Left lung (tissue), 10 donors: ENCODE data around the gene ROBO1. TPM values are rescaled to one million over a fixed set of nuclear protein-coding genes. Genes with fewer than 3 reads are reported as not detected.

ENCODE experiments used
- ATAC-seq: fragments of 200-7000 bp; cut with Tn5 transposase; one replicate; pipeline ENCODE4 v1.9.1; 2020; ENCODE audit warnings: moderate library complexity
- DNase-seq, 4 donors: peaks; one replicate each; pipeline ENCODE4 v3.0.0-alpha.2; 2013 to 2020
- H3K27ac ChIP-seq, 2 donors: fragments of 200-600 bp; sonication (generic) in 1 of 2; one replicate each; pipeline versions ENCODE4 v1.5.0 to v1.8.0; 2020 to 2021
- H3K27me3 ChIP-seq, 2 donors: fragments of 200-600 bp; sonication (generic) in 1 of 2; one replicate each; pipeline versions ENCODE4 v1.5.0 to v1.8.0; 2020 to 2021
- H3K36me3 ChIP-seq, 2 donors: fragments of 200-600 bp; sonication (generic) in 1 of 2; one replicate each; pipeline versions ENCODE4 v1.5.0 to v1.8.0; 2020 to 2021
- H3K4me1 ChIP-seq, 2 donors: fragments of 200-600 bp; one replicate each; pipeline ENCODE4 v1.8.0; 2021
- H3K4me3 ChIP-seq, 2 donors: fragments of 200-600 bp; sonication (generic) in 1 of 2; one replicate each; pipeline versions ENCODE4 v1.5.0 to v1.8.0; 2020 to 2021; ENCODE audit warnings: mild to moderate bottlenecking in 1 of 2
- H3K9me3 ChIP-seq, 2 donors: fragments of 200-600 bp; sonication (generic) in 1 of 2; one replicate each; pipeline versions ENCODE4 v1.5.0 to v1.8.0; 2020 to 2021
- intact Hi-C, 2 donors: fragments of 100-400 bp; cut with DNase I; formaldehyde crosslinking; loops; one replicate each; pipeline versions ENCODE4 v1.11.2 to v1.14.2; 2022
- polyA plus RNA-seq, 6 donors: library from polyadenylated mRNA; unstranded; fragments of 120-200 nt; gene quantifications; one replicate each; pipeline ENCODE4 v1.2.1, GENCODE V29; 2013; ENCODE audit not compliant: insufficient read length in 6 of 6
- total RNA-seq, 2 donors: library from RNA; stranded (reverse); fragmentation: NEBNext Ultra II Directional; extraction: Animal tissue kit (Norgen Biotek cat#: 25700); gene quantifications; one replicate each; pipeline ENCODE4 v1.2.1, GENCODE V29; 2021
- TF ChIP-seq, protein P1 (sequence below), 2 donors: fragments of 200-600 bp; sonication (generic) in 1 of 2; IDR thresholded peaks; one replicate each; pipeline versions ENCODE4 v1.5.0 to v1.8.0; 2021; ENCODE audit warnings: antibody characterized with exemption in 2 of 2
- donor health status: DM: no; HTN: yes; CAD: no.
- donor health status: DM: no; HTN: no; CAD: no.

The ROBO1 gene
- total and polyA plus RNA-seq, 8 donors: 20.3 to 134 (median 102) TPM

DNA sequence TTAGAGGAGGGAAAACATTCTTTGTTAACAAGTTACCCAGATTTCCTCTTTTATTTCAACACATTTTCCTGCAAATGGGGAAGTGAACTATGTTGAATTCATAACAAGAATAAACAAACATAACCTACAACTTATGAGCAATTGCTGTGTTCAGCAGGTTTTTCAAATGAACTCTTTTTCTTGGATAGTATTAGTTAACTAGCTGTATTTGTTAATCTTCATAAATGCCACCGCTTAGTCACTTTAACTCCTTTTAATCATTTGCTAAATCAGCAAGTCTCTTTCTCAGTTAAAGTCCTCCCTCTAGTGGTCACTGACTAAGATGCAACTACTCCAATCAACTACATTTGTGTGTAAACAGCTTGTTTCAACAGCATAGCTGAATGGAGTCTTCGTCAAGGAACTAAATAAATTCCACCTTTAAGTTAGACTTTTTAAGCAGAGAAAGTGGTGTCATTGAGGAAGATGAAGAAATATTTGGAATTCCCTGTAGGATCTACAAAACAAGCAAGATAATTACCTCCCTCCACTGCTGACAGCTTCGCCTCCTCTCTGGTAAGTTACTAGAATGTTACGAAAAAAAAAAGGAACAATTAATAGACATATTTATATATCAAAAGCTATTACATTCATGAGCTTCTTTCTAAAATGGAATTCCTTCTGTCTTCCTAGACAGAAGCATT, 1122.0 kb downstream of the ROBO1 start:
- ATAC-seq (peak; percentile 94), DNase-seq (peak in 2 of 4 donors; percentile 70 to 80)
- Histone ChIP-seq H3K27ac (no peak overlapping the region), H3K4me3 (no peak overlapping the region), H3K9me3 (no peaks in the 10 kb centered on the region), H3K36me3 (no peaks in the 10 kb centered on the region), H3K4me1 (peaks cover 0 to 7% of the 10 kb centered on the region in 2 donors), H3K27me3 (no peaks in the 10 kb centered on the region)
- intact Hi-C loops: no loop called here
- TF ChIP-seq, protein P1, sequence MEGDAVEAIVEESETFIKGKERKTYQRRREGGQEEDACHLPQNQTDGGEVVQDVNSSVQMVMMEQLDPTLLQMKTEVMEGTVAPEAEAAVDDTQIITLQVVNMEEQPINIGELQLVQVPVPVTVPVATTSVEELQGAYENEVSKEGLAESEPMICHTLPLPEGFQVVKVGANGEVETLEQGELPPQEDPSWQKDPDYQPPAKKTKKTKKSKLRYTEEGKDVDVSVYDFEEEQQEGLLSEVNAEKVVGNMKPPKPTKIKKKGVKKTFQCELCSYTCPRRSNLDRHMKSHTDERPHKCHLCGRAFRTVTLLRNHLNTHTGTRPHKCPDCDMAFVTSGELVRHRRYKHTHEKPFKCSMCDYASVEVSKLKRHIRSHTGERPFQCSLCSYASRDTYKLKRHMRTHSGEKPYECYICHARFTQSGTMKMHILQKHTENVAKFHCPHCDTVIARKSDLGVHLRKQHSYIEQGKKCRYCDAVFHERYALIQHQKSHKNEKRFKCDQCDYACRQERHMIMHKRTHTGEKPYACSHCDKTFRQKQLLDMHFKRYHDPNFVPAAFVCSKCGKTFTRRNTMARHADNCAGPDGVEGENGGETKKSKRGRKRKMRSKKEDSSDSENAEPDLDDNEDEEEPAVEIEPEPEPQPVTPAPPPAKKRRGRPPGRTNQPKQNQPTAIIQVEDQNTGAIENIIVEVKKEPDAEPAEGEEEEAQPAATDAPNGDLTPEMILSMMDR (IDR thresholded peaks at IDR 0.05): peak; percentile 73 to 88

DNA sequence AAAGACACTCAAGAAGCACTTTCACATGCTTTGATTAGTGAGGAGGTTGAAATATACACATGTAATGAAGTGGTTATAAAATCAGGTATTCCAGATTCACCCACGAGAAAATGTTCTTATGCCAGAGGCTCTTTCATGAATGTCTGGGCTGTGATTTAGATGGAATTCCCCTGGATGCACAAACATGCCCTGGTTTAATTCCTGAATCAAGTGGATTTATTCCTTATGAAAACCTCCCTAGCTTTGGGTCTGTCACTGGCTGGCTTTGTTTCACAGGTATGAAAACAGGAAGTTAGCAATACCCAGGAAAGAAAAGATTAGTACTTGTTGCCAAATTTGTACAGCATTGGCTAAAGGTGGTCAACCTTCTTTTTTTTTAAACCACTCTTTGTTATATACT, 1123.0 kb downstream of the ROBO1 start:
- H3K9me3 ChIP-seq: no peaks in the 10 kb centered on the region
- H3K4me3 ChIP-seq: no peak overlapping the region
- no peaks in the 10 kb centered on the region for H3K27me3 ChIP-seq
- H3K27ac ChIP-seq: no peak overlapping the region
- peaks cover 0 to 7% of the 10 kb centered on the region in 2 donors for H3K4me1 ChIP-seq
- intact Hi-C loops: no loop called here
- ATAC-seq (peak; percentile 48), DNase-seq (no peak)
- TF ChIP-seq, protein P1 (IDR thresholded peaks at IDR 0.05): no peak
- no peaks in the 10 kb centered on the region for H3K36me3 ChIP-seq

DNA sequence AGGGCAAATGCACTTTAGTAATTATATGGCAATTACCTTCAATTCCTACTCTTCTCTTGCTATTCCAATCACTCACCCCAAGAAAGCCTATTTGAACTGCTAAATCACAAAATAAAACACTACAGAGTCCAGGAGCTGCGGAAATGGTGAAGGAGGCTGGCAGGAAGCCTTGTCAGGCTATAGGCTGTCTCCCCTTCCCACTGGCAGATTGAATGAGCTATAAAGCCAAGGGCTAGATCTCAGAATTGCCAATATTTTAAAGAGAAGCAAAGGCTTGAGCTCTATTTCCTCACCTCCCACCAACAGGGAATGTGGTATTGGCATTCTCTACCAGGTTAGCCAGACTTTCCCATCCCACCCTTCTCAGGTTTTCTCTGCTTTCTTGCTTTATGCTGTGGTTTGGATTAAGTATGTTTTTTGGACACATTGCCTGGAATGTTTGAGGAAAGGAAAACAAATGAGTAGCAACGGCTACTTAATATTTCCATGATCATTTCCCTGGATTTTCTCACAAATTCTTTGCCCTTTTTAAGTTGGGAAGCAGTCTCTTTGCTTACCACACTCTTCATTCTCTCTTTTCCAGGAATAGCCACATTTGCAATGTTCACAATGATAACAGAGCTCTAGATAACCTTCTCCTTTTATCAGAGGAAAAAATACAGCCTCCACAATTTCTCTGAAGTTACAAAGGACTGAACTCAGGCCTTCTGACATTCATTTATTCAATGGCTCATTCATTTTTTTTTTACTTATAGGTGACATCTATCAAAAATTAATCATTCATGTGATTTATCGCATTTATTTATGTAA, 1125.4 kb downstream of the ROBO1 start:
- peaks cover 0 to 7% of the 10 kb centered on the region in 2 donors for H3K4me1 ChIP-seq
- no peak for ATAC-seq
- H3K9me3 ChIP-seq: no peaks in the 10 kb centered on the region
- TF ChIP-seq, protein P1 (IDR thresholded peaks at IDR 0.05): no peak
- H3K36me3 ChIP-seq: no peaks in the 10 kb centered on the region
- H3K27ac ChIP-seq: no peak overlapping the region
- DNase-seq: no peak
- no peaks in the 10 kb centered on the region for H3K27me3 ChIP-seq
- no peak overlapping the region for H3K4me3 ChIP-seq
- intact Hi-C loops: no loop called here

DNA sequence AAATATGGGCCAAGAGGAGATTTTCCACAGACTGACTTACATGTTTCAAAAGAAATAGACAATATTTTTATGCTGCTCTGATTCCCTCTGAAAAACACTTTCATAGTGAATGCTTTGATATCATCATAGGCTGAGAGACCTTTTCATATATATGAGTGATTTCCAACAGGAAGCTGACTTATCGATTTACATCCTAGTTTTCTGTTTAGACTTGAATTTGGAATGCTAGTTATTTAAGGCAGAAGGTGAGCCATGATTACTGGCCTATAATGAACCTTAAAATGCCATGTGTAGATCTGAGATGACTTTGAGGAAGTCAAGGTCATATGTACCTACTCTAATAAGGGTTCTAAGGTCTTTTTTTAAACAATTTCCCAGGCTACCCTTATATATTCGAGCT, 1126.1 kb downstream of the ROBO1 start:
- DNase-seq (no peak), ATAC-seq (no peak)
- H3K4me3 ChIP-seq: no peak overlapping the region
- H3K27me3 ChIP-seq: no peaks in the 10 kb centered on the region
- H3K9me3 ChIP-seq: no peaks in the 10 kb centered on the region
- intact Hi-C loops: no loop called here
- peaks cover 0 to 7% of the 10 kb centered on the region in 2 donors for H3K4me1 ChIP-seq
- H3K36me3 ChIP-seq: no peaks in the 10 kb centered on the region
- TF ChIP-seq, protein P1 (IDR thresholded peaks at IDR 0.05): no peak
- H3K27ac ChIP-seq: no peak overlapping the region

GRCh38 chr3:78634316-78634715, 1133.5 kb downstream of the ROBO1 start:
- no peak overlapping the region for H3K27ac ChIP-seq
- H3K27me3 ChIP-seq: no peaks in the 10 kb centered on the region
- intact Hi-C loops: no loop called here
- H3K9me3 ChIP-seq: no peaks in the 10 kb centered on the region
- ATAC-seq: no peak
- no peak overlapping the region for H3K4me3 ChIP-seq
- TF ChIP-seq, protein P1 (IDR thresholded peaks at IDR 0.05): no peak
- no peaks in the 10 kb centered on the region for H3K4me1 ChIP-seq
- no peaks in the 10 kb centered on the region for H3K36me3 ChIP-seq
- DNase-seq: no peak
